ENCODE results near the gene NFATC2IP.

GRCh38 chr16:28990375-28991040 lies 39.8 kb downstream of the NFATC2IP start:
- TF ChIP-seq POLR2AphosphoS5 (IDR thresholded peaks at IDR 0.05; ENCODE audit: borderline replicate concordance, low read depth, low read length) (no peak), EZH2 (IDR thresholded peaks at IDR 0.05) (no peak)
